Ishikawa (cell line): ENCODE results near the gene INPP5B.

Experiments used
- CEBPB ChIP-seq: IDR thresholded peaks from 2 replicates; pipeline ENCODE4 v1.6.1; 2012
- CREB1 ChIP-seq: IDR thresholded peaks from 2 replicates; pipeline ENCODE4 v1.6.1; 2012; ENCODE audit warnings: low read depth
- EGR1 ChIP-seq: IDR thresholded peaks from 2 replicates; pipeline ENCODE4 v1.6.1; 2012
- EP300 ChIP-seq: IDR thresholded peaks from 2 replicates; pipeline ENCODE4 v1.6.1; 2012; ENCODE audit warnings: borderline replicate concordance
- FOXM1 ChIP-seq: IDR thresholded peaks from 2 replicates; pipeline ENCODE4 v1.6.1; 2012; ENCODE audit warnings: low read depth, borderline replicate concordance
- MAX ChIP-seq: IDR thresholded peaks from 2 replicates; pipeline ENCODE4 v1.6.1; 2012
- NFIC ChIP-seq: IDR thresholded peaks from 2 replicates; pipeline ENCODE4 v1.6.1; 2012
- RAD21 ChIP-seq: IDR thresholded peaks from 2 replicates; pipeline ENCODE4 v1.6.1; 2012; ENCODE audit warnings: low read depth
- TAF1 ChIP-seq: IDR thresholded peaks from 2 replicates; pipeline ENCODE4 v1.6.1; 2012; ENCODE audit warnings: low read depth, mild to moderate bottlenecking
- TCF12 ChIP-seq: IDR thresholded peaks from 2 replicates; pipeline ENCODE4 v1.6.1; 2012; ENCODE audit warnings: low read depth
- TEAD4 ChIP-seq: IDR thresholded peaks from 2 replicates; pipeline ENCODE4 v1.6.1; 2012
- YY1 ChIP-seq: IDR thresholded peaks from 2 replicates; pipeline ENCODE4 v1.6.1; 2012; ENCODE audit warnings: low read depth
- ZBTB7A ChIP-seq: IDR thresholded peaks from 2 replicates; pipeline ENCODE4 v1.6.1; 2012; ENCODE audit warnings: low read depth
- TF ChIP-seq, protein P1 (sequence below): IDR thresholded peaks from 2 replicates; pipeline ENCODE4 v1.6.1; 2012; ENCODE audit warnings: low read depth, mild to moderate bottlenecking
- TF ChIP-seq, protein P2 (sequence below): IDR thresholded peaks from 2 replicates; pipeline ENCODE4 v1.6.1; 2012

The INPP5B gene

DNA sequence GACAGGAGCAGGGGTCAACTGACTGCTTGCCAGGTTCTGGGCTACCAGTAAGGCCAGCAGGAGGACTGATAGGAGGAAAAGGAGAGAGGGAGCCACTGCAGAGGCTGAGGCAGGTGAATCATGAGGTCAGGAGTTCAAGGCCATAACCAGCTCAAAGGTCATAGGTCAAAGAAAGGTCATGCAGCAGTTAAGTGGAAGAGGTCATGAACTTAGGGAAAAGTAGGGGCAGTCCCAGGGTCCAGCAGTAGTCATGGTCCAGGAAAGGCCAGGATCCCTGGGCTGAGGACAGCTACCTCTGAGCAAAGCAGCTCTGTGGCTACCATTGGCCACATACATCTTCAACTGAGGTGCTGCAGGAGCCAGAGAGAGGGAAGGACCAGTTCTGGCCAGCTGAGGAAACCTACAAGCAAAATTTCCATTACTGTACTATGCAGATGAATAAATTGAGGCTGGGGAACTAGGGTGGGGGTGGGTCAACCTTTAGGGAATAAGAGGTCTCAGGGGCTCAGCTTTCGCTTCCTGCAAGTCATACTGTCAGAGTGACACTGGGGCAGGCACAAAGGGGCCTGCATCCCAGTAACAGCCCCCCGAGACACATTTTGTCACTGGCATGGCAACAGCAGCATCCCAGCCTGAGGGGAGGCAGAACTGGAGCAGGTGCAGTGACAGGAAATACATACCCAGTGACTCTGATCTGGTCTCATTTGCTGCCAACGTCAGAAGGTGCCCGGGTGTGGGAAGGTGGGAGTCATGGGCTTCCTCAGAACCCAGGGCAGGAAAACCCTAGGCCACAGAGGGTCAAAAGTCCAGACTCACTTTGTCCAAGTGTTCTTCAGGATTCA, 5.2 kb upstream of the INPP5B start:
- TF ChIP-seq RAD21 (no peak), ZBTB7A (no peak)
- TF ChIP-seq, protein P1, sequence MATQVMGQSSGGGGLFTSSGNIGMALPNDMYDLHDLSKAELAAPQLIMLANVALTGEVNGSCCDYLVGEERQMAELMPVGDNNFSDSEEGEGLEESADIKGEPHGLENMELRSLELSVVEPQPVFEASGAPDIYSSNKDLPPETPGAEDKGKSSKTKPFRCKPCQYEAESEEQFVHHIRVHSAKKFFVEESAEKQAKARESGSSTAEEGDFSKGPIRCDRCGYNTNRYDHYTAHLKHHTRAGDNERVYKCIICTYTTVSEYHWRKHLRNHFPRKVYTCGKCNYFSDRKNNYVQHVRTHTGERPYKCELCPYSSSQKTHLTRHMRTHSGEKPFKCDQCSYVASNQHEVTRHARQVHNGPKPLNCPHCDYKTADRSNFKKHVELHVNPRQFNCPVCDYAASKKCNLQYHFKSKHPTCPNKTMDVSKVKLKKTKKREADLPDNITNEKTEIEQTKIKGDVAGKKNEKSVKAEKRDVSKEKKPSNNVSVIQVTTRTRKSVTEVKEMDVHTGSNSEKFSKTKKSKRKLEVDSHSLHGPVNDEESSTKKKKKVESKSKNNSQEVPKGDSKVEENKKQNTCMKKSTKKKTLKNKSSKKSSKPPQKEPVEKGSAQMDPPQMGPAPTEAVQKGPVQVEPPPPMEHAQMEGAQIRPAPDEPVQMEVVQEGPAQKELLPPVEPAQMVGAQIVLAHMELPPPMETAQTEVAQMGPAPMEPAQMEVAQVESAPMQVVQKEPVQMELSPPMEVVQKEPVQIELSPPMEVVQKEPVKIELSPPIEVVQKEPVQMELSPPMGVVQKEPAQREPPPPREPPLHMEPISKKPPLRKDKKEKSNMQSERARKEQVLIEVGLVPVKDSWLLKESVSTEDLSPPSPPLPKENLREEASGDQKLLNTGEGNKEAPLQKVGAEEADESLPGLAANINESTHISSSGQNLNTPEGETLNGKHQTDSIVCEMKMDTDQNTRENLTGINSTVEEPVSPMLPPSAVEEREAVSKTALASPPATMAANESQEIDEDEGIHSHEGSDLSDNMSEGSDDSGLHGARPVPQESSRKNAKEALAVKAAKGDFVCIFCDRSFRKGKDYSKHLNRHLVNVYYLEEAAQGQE = no peak

GRCh38 chr1:37951041-37951782, 4.4 kb upstream of the INPP5B start:
- TF ChIP-seq TCF12 (no peak), NFIC (no peak), CEBPB (no peak), RAD21 (no peak), ZBTB7A (no peak)
- TF ChIP-seq, protein P1 = no peak

DNA sequence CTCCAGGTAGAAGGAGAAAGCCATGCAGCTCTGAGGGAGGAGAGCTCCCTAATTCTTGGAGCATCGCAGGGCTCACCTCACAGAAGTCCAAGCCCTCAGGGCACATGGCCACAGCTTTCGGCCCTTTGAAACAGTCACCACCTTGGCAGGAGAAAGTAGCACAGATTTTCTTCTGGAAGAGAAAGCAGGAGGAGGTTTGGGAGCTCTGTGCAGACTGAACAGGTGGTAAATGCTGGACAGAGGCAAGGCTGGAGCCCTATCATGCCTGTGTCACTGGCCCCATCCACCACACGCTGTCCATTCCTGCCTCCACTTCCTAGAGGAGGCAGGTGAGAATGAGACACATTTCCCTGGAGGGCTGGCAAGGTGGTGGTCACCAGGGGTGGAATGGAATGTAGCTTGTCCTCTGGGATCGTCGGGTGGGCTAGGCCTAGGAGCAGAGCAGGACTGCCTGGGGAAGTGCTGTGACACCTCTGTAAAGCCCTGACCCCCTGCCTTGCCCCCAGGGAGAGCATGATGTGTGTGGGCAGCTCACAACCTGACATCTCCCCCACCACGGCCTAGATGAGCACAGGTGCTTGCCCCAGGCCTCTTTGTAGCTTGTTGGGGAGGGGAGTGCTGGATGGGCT, 2.8 kb upstream of the INPP5B start:
- TF ChIP-seq, protein P1 = peak; percentile 63
- no peak for TF ChIP-seq EGR1

DNA sequence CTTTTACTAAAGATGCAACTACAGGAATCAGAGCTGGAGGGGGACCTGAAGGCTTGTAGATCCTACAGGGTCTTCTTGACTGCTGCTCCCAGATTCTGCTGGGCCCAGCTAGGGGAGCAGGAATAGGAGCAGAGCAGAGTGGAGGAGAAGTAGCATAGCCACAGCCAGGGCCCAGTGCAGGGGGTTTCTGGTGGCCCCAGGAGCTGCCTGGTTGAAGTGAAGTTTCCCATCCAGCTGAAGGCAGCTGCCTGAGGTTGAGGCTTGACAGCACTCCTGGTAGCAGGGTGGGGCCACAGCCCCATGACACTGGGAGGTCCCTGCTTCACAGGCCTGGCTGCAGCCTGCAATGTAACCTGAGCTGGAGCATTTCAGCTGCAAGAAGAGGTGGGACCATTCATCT, 2.0 kb upstream of the INPP5B start:
- TF ChIP-seq EP300 (no peak), CREB1 (no peak), CEBPB (no peak), YY1 (no peak), TEAD4 (no peak), FOXM1 (no peak), TAF1 (no peak), MAX (no peak), NFIC (no peak), TCF12 (no peak), EGR1 (no peak), ZBTB7A (no peak), RAD21 (no peak)
- TF ChIP-seq, protein P2, sequence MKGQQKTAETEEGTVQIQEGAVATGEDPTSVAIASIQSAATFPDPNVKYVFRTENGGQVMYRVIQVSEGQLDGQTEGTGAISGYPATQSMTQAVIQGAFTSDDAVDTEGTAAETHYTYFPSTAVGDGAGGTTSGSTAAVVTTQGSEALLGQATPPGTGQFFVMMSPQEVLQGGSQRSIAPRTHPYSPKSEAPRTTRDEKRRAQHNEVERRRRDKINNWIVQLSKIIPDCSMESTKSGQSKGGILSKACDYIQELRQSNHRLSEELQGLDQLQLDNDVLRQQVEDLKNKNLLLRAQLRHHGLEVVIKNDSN = no peak
- TF ChIP-seq, protein P1 = no peak
